RPMI7951 (cell line): ENCODE results near the gene DNAAF5. TPM values are rescaled to one million over a fixed set of nuclear protein-coding genes. Genes with fewer than 3 reads are reported as not detected.

ENCODE experiments used
- DNase-seq: peaks from one replicate; pipeline ENCODE4 v3.0.0-alpha.2; 2012; ENCODE audit warnings: low read depth
- total RNA-seq: library from RNA; depleted of rRNA; stranded (reverse); fragments of >200 nt; shearing (Covaris generic); gene quantifications from 2 replicates; pipeline ENCODE4 v1.2.3, GENCODE V29; 2014

Gene DNAAF5
- total RNA-seq, 1 experiment from 2014 or later: 41.3 TPM

DNA sequence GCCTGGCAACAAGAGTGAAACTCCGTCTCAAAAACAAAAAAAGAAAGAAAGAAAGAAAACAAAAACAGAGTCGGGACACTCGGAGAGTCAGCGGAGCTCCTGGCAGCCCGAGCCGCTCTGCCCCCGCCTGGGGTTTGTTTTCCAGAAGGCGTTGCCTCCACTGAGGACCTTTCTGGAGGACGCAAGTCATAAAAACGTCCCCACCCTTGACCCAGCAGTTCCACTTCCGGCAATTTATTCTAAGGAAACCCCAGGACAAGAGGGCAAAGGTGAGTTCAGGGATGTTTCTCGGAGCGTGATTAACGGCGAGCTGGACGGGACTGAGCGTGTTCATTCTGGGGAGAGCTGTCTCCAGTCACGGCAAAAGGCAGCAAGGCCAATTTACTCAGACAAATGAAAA, 78.8 kb downstream of the DNAAF5 start:
- no peak for DNase-seq

- DNase-seq: peak; percentile 28
Observed at GRCh38 chr7:815284-816216, 89.1 kb downstream of the DNAAF5 start.

GRCh38 chr7:816300-816750, 89.8 kb downstream of the DNAAF5 start:
- peak; percentile 98 for DNase-seq

DNA sequence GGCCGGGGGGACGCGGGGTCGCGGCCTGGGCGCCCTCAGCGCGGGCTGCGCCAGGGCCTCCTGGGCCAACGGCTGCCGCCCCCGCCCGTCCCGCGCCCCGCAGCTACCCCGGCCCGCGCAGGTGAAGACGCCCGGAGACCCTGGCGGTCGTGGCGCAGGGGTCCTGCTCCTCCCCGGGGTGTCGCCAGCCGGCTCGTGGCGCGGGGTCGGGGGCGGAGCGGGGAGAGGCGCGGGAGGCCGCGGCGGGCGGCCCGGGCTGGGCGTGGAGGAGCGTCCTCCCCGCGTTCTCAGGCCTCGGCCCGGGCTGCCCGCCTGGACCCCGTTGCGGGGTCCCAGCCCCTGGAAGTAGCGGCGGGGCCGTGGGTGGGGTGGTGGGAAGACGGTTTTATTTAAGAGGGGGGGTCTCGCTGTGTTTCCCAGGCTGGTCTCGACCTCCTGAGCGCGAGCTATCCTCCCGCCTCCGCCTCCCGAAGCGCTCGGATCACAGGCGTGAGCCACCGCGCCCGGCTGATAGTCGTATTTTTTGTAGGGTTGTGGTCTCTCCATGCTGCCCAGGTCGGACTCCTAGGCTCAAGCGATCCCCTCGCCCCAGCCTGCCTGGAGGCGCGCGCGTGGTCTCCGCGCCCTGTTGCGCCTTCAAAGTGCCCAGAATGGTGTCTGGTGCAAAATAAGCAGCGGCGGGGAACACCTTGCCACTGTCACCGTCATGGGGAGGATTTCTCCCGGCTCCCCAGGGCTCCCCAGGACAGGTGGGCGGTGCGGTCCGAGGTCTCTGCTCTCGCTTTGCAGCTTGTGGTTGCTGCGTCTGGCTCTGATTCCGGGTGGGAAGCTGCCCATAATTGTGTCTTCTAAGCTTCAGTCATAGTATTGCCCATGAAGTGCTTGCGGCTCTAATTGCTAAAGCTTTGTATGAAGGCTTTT, 90.5 kb downstream of the DNAAF5 start:
- DNase-seq: peak; percentile 51

DNA sequence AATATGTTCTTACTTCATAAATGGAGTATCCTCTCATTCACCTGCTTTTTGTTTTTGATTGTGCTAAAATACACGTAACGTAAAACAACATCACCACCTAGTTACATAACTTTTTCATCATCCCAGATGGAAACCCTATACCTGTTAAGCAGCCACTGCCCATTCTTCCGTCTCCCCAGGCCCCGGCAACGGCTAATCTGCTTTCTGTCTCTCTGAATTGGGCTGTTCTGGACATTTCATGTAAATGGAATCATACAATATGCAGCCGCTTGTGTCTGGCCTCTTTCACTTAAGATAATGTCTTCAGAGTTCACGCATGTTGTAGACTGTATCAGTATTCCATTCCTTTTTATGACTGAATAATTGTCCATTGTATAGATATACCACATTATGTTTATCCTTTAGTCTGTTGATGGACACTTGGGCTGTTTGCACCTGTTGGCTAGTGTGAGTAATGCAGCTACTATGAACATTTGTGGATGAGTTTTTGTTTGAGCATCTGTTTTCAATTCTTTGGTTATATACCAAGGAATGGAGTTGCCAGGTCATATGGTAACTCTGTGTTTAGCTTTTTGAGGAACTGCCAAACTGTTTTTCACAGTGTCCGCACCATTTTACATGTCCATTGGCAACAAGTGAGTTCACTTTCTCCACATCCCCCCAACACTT, 91.7 kb downstream of the DNAAF5 start:
- peak; percentile 87 for DNase-seq

DNA sequence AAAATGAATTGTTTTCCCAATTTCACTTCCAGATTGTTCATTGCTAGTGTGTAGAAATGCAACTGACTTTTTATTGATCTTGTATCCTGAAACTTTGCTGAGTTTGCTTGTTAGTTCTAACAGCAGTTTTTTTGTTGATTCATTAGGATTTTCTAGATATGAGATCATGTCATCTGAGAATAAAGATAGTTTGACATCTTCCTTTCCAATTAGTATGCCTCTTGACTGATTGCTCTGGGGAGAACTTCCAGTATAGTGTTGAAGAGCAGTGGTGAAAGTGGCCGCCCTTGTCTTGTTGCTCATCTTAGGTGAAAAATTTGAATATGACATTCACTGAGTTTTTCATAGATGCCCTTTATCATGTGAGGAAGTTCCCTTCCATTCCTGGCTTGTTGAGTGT, 93.8 kb downstream of the DNAAF5 start:
- DNase-seq: no peak

GRCh38 chr7:821688-822087, 95.2 kb downstream of the DNAAF5 start:
- no peak for DNase-seq

DNA sequence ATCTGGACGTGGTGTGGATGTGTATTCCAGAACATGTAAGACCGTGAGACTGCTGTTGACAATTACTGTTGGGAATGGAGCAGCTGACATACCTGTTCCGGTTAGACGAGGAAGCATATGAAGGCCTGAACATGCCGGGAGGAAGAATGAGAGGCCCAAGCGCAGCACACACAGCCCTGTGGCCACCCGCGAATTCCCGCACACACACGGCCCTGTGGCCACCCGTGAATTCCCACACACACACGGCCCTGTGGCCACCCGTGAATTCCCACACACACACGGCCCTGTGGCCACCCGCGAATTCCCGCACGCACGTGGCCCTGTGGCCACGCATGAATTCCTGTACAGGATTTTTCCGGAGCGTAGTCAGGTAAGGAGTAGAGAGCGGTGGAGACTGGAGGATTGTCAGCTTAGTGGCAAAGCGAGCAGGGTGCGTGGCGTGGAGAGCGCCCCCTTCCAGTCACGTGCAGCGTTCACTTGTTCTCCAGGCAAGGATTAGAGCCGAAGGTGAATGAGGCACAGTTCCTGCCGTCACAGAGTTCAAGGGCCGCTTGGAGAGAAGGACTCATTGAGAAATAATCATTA, 96.3 kb downstream of the DNAAF5 start:
- DNase-seq: no peak

- DNase-seq: no peak
Observed at GRCh38 chr7:823649-824048, 97.2 kb downstream of the DNAAF5 start.

DNA sequence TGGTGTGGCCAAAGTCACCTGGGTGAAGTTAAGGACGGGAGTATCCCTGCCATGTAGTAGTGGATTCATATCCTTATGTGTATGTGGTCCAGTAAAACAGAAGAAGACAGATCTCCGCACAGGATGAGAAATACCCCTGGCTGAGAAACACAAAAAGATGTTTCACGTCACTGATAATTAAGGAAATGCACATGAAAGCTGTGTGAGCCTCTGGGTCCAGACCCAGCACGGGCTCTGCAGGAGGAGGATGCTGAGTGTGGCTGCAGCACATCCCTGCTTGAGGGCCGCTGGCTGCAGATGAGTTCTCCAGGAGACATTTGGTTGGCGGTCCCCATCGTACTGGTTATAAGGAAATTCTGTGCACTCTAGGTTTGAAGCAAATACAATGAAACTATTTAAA, 97.6 kb downstream of the DNAAF5 start:
- DNase-seq: no peak

GRCh38 chr7:824664-825063, 98.2 kb downstream of the DNAAF5 start:
- DNase-seq: no peak

DNA sequence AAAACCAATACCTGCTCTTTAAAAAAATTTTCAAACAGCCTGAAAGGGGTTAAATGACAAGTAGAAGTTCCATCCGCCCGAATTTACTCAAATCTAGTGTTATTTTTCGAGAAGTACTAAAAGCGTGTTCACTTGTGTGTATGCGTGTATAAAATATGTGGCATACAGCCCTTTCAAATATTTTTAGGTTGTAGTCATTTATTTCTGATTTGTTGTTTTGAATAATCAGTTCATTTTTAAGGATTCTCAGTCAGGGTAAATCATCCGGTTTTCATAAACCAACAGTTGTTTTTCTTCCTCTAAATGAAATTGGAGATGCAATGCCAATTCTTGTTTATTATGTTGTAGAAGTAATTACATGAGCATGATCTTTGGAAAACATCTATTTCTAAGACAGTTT, 98.9 kb downstream of the DNAAF5 start:
- no peak for DNase-seq

DNA sequence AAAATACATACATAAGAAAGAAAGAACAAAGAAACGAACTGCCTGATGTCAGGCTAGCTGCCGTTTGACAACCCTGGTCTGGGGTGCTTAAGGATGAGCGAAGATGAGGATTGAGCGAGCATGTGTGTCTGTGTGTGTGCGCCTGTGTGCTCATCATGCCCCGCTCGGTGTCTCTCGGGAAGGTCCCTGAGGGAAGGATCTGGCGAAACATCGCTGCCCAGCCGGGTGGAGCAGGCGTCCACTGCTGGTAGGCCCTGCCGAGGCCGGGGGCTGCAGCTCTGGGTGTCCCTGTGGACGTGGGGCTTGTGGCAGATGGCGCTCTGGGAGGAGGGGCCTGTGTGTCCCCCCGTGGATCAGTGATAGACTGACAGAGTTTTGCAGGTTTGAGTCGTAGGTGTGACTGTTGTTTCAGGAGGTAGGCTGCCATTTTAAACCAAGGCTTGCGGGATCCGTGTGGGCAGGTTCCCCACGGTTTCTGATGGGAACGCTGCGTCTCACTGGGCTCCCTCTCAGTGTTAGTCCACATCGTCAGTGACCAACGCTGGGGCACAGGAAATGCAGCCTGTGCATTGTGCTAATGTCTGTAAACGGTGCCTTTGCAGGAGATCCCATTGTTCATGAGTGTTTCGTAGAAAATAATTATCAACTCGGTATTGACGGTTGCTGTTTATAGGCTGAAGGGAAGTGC, 99.9 kb downstream of the DNAAF5 start:
- no peak for DNase-seq

DNA sequence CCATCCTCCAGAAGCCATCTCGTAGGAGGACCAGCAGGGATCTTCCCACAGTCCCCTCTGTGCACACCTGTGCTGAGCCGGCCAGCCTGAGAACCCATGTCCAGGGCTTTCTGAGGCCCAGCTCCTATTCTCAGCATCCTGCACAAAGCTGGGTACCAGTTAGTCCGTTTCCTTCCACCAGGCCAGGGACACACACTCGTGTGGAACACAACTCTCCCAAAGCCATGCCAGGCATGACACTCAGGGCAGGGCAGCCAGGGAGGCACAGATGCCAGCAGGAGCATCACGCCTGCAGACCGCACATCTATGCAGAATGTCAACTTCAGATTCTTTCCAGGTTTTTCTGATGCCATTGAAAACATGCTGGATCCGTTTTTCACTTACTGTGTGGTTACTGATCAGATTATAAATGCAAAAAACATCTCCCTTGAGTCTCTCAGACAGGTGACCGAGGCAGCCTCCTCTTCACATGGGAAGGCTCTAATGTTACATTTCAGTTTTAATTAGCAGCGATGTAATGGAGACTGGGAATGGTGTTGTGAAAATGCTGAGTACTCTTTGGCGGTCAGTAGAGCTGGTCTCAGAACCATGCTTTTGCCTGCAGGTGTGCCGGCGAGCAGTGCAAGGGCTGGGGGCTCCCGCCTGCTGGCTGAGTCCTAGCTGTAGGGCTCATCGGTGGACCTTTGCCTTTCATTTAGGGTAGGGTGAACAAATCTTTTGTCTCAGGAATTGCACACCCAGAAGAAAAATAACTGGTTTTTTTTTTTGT, 102.5 kb downstream of the DNAAF5 start:
- DNase-seq: no peak

GRCh38 chr7:830069-830468, 103.6 kb downstream of the DNAAF5 start:
- no peak for DNase-seq

- DNase-seq: peak; percentile 94
Observed at GRCh38 chr7:831596-832166, 105.2 kb downstream of the DNAAF5 start.

DNA sequence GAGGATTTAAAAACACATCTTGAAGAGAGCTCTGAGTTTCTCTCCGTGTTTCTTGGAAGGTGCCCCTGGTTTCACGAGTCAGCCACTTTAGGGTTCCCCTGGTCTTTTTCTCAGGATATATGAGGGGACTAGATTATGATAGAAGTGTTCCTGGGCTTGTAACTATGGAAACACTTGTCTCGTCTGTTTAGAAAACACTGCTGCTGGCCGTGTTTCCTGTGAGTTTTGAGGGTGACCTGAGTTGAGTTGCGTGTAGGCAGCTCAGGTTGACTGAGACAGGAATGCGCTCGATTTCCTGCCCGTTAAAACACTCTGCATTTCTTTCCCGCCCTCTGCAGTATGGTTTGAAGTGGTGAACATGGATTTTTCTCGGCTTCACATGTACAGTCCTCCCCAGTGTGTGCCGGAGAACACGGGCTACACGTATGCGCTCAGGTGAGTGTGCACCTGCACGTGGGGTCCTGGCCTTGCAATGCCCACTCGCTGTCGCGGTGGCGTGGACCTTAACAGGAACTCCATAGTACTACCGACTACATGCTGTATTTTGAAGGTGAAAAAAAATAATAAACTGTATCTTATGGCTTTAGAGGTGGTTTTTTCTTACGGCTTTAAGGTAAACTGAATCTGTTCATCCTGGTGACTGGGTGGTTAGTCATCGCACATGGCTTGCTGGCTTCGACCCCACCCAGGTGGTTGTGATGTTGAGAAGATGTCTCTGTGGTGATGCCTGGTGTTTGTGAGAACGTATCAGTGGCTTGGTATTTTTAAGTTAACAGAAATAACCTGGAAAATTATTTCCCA, 105.9 kb downstream of the DNAAF5 start, which contains the start of gene SUN1:
Gene SUN1, plus strand, starts transcription at position 310 of the 801 bp plus-strand sequence. Its CDS starts 49 bp downstream, at position 359.
- DNase-seq: peak; percentile 79

GRCh38 chr7:832968-833424, 106.5 kb downstream of the DNAAF5 start:
- DNase-seq: no peak
